Activated T-cell treated with anti-CD3 and anti-CD28 coated beads for 48 hours (primary cell): Measurements from ENCODE around the gene CDC37.
A peak's percentile ranks its signal among the peaks of the same experiment; 100 is the strongest.
"Not testable (repeated sequence)": the region's sequence is repeated elsewhere in the genome, so short reads cannot be mapped to it uniquely, and the experiment has no call there.

Experiments used
- DNase-seq: peaks from one replicate; pipeline ENCODE4 v3.0.0-alpha.2; 2020; ENCODE audit warnings: low read depth

Gene CDC37

DNA sequence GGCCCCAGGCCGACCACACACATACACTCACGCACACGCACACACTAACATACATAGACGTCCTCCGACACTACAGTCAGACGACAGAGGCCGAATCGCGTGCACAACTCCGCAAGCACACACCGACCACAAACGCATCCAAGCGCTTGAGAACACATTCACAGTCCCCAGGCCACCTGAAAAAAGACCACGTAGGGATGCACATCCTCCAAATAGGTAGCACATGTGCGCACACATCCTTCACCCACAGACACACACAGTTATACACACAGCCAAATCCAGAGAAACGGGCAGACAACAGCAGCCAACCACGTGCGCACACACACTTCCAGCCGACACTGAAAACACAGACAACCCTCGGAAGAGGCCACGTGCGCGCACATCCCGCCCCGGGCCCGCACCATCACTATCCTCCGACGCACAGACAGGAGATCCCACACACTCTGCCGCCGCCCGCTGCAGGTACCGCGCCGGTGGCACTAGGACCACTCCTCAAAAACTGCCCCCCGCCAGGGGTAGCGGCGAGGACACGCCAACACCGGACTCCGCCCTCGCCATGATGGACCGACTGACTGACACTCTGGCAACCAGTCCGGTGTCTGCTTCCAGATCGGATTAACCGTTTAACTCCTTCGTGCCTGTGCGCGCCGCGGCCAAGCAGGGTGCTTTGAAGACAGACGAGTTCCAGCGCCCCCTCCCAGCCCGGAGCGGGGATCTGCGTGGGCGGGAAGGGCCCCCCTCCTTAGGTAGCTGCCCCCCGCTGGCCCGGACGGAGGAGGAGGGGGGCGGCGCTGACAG is 16.5 kb upstream of the CDC37 start:
- DNase-seq, result peak; percentile 42

- no peak for DNase-seq
These were observed 15.9 kb upstream of the CDC37 start for GRCh38 chr19:10419200-10419645.

DNA sequence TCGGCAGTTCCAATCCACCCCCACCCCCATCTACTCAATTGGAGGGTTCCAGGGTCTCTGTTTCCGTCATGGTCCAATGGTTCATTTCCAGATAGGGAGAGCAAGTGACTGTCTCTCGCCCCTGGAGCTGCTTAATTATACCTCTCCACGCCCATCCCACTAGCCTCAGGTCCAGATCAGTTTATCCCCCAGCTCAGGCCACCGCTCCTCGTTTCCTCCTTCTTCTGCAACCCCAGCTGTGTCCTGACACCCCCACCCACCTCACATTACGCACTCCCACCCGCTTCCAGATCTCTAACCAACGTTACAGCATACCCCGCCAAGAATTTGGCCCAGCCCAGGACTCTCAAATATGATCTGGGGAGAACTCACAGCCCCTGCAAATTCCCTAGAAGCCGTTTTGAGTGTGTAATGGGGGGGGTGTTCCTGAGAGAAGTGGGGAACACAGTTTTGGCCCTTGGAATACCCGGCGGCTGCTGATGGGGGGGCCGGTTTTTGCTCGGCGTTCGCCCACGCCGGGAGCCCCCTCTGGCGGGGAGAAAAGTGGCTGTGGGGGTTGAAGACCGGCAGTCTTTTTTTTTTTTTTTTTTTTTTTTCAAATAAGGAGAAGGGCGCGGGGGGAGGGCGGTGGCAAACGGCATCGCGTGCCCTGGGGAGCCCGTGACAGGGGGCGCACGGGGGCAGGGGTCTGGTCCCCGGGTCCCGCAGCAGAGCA is 15.3 kb upstream of the CDC37 start:
- DNase-seq, result no peak

DNA sequence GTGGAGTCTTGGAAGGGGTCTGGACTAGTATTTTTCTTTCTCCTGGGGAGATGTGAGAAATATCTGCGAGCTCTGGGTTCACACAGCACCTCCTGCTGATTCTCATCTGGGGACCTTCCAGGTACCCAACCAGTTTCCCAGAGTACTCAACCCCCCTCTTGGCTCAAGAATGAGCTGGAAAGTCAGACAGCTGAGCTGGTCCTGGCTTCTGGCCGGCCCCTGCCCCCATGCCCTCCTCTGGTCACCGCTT is 14.8 kb upstream of the CDC37 start:
- DNase-seq, result no peak

GRCh38 chr19:10417541-10418234 is 14.3 kb upstream of the CDC37 start:
- no peak for DNase-seq

DNA sequence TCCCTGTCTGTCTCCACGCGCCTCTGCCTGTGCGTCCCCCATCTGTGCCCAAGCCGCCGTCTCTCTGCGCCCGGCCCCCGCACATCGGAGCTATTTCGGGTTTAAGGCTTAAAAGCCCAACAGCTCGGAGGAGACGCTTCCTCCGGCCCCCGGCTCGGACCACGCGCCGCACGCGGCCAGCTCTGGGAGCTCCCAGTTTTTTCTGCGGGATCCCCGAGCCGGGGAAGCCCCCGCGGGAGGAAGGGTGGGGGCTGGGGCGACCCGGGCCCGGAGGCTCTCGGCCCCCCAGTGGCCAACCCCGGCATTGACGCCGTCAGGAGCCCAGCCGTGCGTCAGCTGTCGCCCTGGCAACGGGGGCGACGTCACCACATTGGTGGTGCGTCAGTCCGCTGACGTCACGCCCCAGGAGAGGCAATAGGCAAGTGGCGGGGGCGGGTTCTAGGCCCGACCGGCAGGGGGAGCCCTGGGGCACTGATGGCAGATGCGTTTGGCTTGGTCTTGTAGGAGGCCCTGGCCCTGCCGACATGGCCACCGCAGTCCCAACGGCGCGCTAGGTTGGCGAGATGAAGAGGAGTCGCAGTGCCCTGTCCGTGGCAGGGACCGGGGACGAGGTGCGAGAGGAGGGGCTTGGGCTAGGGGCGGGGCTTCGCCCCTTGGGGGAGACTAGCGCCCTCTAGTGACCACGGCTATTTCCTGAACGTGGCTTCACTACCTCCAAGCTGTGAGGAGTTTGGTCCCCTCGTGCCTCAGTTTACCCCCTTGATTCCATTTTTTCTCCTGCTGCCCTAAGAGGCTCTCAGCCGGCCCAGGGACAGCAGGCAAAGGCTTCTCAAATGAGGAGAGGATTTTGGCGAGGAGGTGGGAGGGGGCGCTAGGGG is 13.3 kb upstream of the CDC37 start:
- peak; percentile 96 for DNase-seq

DNA sequence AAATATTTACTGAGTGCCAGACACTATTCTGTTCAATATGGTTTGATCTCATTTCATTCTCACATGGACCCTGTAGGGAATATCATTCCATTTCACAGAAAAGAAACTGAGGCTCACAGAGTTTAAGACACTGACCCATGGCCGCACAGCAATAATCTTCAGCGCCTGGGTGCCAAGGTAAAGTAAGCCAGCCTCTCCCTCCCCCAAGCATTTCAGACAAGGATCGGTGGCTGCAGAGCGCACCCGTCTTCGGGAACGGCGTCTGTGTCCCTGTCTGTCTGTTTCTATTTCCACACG is 12.7 kb upstream of the CDC37 start:
- DNase-seq, result no peak

- no peak for DNase-seq
These were observed 9.1 kb upstream of the CDC37 start for GRCh38 chr19:10412257-10412977.

DNA sequence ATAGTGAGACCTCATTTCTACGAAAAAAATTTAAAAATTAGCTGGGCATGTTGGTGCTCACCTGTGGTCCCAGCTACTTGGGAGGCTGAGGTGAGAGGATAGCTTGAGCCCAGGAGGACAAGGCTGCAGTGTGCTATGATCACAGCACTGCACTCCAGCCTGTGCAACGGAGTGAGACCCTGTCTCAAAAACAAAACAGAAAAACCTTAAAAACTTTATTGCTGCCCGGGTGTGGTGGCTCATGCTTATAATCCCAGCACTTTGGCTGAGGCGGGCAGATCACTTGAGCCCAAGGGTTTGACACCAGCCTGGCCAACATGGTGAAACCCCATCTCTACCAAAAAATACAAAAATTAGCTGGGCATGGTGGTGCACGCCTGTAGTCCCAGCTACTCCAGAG is 7.9 kb upstream of the CDC37 start:
- not testable (repeated sequence) for DNase-seq

GRCh38 chr19:10408511-10409283 is 5.4 kb upstream of the CDC37 start:
- peak; percentile 61 for DNase-seq

GRCh38 chr19:10407096-10407495 is 3.8 kb upstream of the CDC37 start:
- DNase-seq, result no peak

DNA sequence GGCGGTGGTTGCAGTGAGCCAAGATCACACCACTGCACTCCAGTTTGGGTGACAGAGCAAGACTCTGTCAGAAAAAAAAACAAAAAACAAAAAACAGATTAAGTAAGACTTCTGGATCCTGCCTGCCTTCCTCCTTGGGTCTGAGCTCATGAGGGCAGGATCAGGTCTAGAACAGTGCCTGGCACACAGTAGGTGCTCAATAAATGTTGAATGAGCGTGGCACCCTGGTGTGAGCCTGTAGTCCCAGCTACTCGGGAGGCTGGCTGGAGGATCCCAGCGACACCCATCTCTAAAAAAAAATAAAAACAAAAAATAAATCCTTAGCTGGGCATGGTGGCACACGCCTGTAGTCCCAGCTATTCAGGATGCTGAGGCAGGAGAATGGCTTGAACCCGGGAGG is 2.8 kb upstream of the CDC37 start:
- DNase-seq, result no peak

GRCh38 chr19:10404888-10405820 is 1.8 kb upstream of the CDC37 start:
- peak; percentile 62 for DNase-seq

DNA sequence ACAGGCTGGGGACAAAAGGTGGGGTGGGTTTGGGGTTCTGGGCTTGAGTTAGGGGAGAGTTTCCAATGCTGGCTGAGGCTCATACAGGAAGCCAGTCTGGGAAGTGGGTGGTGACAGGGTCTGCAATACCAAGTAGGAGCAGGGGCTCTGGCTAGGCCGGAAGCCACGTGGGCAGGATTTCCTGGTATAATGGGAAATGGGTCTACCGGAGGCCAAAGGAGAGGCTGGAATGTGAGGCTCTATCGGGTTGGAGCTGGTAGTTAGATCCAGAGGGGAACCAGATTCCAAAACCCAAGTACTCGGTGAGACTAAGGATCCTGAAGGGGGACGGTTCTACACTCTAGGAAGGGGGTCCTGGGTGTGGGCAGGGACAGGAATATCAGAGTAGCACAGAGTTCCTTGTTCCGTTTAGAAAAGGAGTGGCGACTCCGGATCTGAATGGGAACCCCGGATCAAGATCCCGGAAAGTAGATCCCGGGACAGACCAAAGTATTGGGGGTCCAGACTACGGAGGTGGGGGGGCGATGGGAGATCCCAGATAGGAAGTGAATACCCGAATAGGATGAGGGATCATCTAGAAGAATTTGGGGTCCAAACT is 802 bp downstream of the CDC37 start:
- no peak for DNase-seq

GRCh38 chr19:10399878-10400277 is 3.5 kb downstream of the CDC37 start:
- no peak for DNase-seq

GRCh38 chr19:10399340-10399739 is 4.0 kb downstream of the CDC37 start:
- not testable (repeated sequence) for DNase-seq

- no peak for DNase-seq
These were observed 4.5 kb downstream of the CDC37 start for GRCh38 chr19:10398819-10399218.

DNA sequence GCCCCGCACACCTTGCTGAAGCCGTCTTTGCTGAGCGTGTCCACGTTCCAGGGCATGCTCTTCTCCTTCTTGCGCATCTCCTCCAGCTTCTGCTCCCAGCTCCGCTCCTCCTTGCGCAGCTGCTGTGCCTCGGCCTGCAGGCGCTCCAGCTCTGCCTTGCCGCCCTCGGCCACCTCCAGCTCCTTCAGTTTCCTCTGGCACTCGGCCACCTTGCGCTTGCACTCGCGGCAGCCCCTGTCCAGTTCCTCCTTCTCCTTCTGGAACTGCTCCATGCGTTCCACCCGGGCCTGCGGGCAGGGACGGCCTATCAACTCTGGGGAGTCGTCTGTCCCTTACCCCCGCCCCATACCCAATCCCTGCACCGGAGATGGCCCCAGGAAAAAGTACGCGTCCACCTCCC is 7.4 kb downstream of the CDC37 start:
- no peak for DNase-seq

DNA sequence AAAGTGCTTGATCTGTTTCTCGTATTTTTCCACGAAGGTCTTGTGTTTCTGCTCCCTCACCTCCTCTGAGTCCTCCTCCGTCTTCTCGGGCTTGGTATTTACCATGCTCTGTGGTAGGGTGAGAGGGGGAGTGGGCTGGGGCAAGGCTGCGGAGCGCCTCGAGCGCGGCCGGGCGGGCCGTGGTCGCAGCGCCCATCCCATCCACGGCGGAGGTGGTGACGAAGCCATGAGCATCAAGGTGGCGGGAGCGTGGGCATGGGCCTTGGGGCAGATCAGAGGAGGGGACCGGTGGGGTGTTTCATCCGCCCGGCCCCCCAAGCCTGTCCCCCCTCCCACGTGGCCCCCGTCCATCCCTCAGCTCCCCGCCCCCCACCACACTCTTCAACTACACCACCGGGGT is 7.9 kb downstream of the CDC37 start:
- no peak for DNase-seq
